HG03064 (cell line): ENCODE results near the gene SLC16A12.
"Not testable (repeated sequence)": the region's sequence is repeated elsewhere in the genome, so short reads cannot be mapped to it uniquely, and the experiment has no call there.

Experiments
- ATAC-seq: cut with Tn5 transposase; IDR thresholded peaks from one replicate; pipeline ENCODE4 v1.9.1; 2021; ENCODE audit warnings: low read depth; ENCODE audit not compliant: unreplicated experiment

Gene SLC16A12

GRCh38 chr10:89550509-89550908 is 15.1 kb upstream of the SLC16A12 start:
- no peak for ATAC-seq

GRCh38 chr10:89549510-89549909 is 14.1 kb upstream of the SLC16A12 start:
- no peak for ATAC-seq

GRCh38 chr10:89548673-89549072 is 13.3 kb upstream of the SLC16A12 start:
- no peak for ATAC-seq

GRCh38 chr10:89547853-89548513 is 12.6 kb upstream of the SLC16A12 start:
- no peak for ATAC-seq

GRCh38 chr10:89546651-89547050 is 11.3 kb upstream of the SLC16A12 start:
- ATAC-seq: not testable (repeated sequence)

- no peak for ATAC-seq
Observed at GRCh38 chr10:89543841-89544240, 8.4 kb upstream of the SLC16A12 start.

GRCh38 chr10:89540420-89540949 is 5.1 kb upstream of the SLC16A12 start:
- no peak for ATAC-seq

- no peak for ATAC-seq
Observed at GRCh38 chr10:89537364-89537763, 2.0 kb upstream of the SLC16A12 start.

- ATAC-seq: no peak
Observed at GRCh38 chr10:89536013-89536354, 590 bp upstream of the SLC16A12 start.

- ATAC-seq: no peak
Observed at GRCh38 chr10:89534826-89535166, 598 bp downstream of the SLC16A12 start.

GRCh38 chr10:89532476-89532875 is 2.9 kb downstream of the SLC16A12 start:
- no peak for ATAC-seq

GRCh38 chr10:89531359-89531758 is 4.0 kb downstream of the SLC16A12 start:
- ATAC-seq: no peak

GRCh38 chr10:89529711-89530110 is 5.7 kb downstream of the SLC16A12 start:
- ATAC-seq: not testable (repeated sequence)

- ATAC-seq: no peak
Observed at GRCh38 chr10:89526358-89526757, 9.0 kb downstream of the SLC16A12 start.

- no peak for ATAC-seq
Observed at GRCh38 chr10:89525556-89525955, 9.8 kb downstream of the SLC16A12 start.

- ATAC-seq: no peak
Observed at GRCh38 chr10:89524279-89524678, 11.1 kb downstream of the SLC16A12 start.

GRCh38 chr10:89523274-89523673 is 12.1 kb downstream of the SLC16A12 start:
- no peak for ATAC-seq

- ATAC-seq: no peak
Observed at GRCh38 chr10:89522463-89522862, 12.9 kb downstream of the SLC16A12 start.

GRCh38 chr10:89521368-89521767 is 14.0 kb downstream of the SLC16A12 start:
- ATAC-seq: no peak

- ATAC-seq: no peak
Observed at GRCh38 chr10:89520706-89521105, 14.7 kb downstream of the SLC16A12 start.

- no peak for ATAC-seq
Observed at GRCh38 chr10:89518876-89519842, 16.2 kb downstream of the SLC16A12 start.

GRCh38 chr10:89518108-89518507 is 17.3 kb downstream of the SLC16A12 start:
- no peak for ATAC-seq
